NOMO-1 (cell line): ENCODE results near the gene BCL2L14.
"Not testable (repeated sequence)": the region's sequence is repeated elsewhere in the genome, so short reads cannot be mapped to it uniquely, and the experiment has no call there.

Experiments
- DNase-seq, 2 experiments: peaks; one replicate each; lab custom pipeline; 2025; ENCODE audit not compliant: unreplicated experiment in 2 of 2; lab: John Stamatoyannopoulos, UW

BCL2L14 gene

GRCh38 chr12:12099102-12099501, 28.4 kb downstream of the BCL2L14 start:
- DNase-seq, result no peak

GRCh38 chr12:12107678-12108077, 36.9 kb downstream of the BCL2L14 start:
- no peak for DNase-seq

- DNase-seq, result no peak
These were observed 37.8 kb downstream of the BCL2L14 start for GRCh38 chr12:12108441-12109058.

- DNase-seq, result not testable (repeated sequence)
These were observed 40.3 kb downstream of the BCL2L14 start for GRCh38 chr12:12110923-12111555.

- no peak for DNase-seq
These were observed 44.8 kb downstream of the BCL2L14 start for GRCh38 chr12:12115514-12115913.

- no peak for DNase-seq
These were observed 45.9 kb downstream of the BCL2L14 start for GRCh38 chr12:12116677-12117076.

- DNase-seq, result no peak
These were observed 50.3 kb downstream of the BCL2L14 start for GRCh38 chr12:12121061-12121460.

GRCh38 chr12:12123036-12123604, 52.4 kb downstream of the BCL2L14 start:
- DNase-seq, result no peak

- no peak for DNase-seq
These were observed 55.8 kb downstream of the BCL2L14 start for GRCh38 chr12:12126551-12126950.

GRCh38 chr12:12127304-12127703, 56.6 kb downstream of the BCL2L14 start:
- DNase-seq, result no peak

GRCh38 chr12:12128670-12129069, 57.9 kb downstream of the BCL2L14 start:
- DNase-seq, result no peak

- no peak for DNase-seq
These were observed 62.5 kb downstream of the BCL2L14 start for GRCh38 chr12:12133259-12133658.

- no peak for DNase-seq
These were observed 63.0 kb downstream of the BCL2L14 start for GRCh38 chr12:12133785-12134184.

GRCh38 chr12:12138203-12139154, 67.7 kb downstream of the BCL2L14 start:
- no peak for DNase-seq

GRCh38 chr12:12141000-12141399, 70.3 kb downstream of the BCL2L14 start:
- no peak for DNase-seq

GRCh38 chr12:12144531-12144930, 73.8 kb downstream of the BCL2L14 start:
- DNase-seq, result not testable (repeated sequence)

- no peak for DNase-seq
These were observed 76.4 kb downstream of the BCL2L14 start for GRCh38 chr12:12147111-12147510.
